GM12865 (cell line): ENCODE results near the gene CDH13.

Source experiments
- DNase-seq: peaks from one replicate; pipeline ENCODE4 v3.0.0; 2010; ENCODE audit warnings: low read depth
- H3K4me3 ChIP-seq: 2 replicates; pipeline ENCODE4 v1.5.1; 2011; ENCODE audit warnings: mild to moderate bottlenecking, low read depth, low read length, control low read depth
- CTCF ChIP-seq: IDR thresholded peaks from 2 replicates; pipeline ENCODE4 v1.5.1; 2011; ENCODE audit warnings: low read length, control low read depth, low read depth, inconsistent platforms; ENCODE audit not compliant: insufficient read depth; ENCODE audit errors: missing control alignments

The CDH13 gene

GRCh38 chr16:83830769-83831455 lies 1204.1 kb downstream of the CDH13 start:
- TF ChIP-seq CTCF = no peak
- DNase-seq = no peak
- no peak overlapping the region for H3K4me3 ChIP-seq

GRCh38 chr16:83831456-83831987 lies 1204.8 kb downstream of the CDH13 start:
- no peak overlapping the region for H3K4me3 ChIP-seq
- no peak for TF ChIP-seq CTCF
- no peak for DNase-seq

GRCh38 chr16:83833921-83834320 lies 1207.2 kb downstream of the CDH13 start:
- TF ChIP-seq CTCF = no peak
- no peak overlapping the region for H3K4me3 ChIP-seq
- no peak for DNase-seq

GRCh38 chr16:83835586-83836566 lies 1209.1 kb downstream of the CDH13 start:
- no peak overlapping the region for H3K4me3 ChIP-seq
- peak; percentile 9 for DNase-seq
- no peak for TF ChIP-seq CTCF

- H3K4me3 ChIP-seq = no peak overlapping the region
- no peak for TF ChIP-seq CTCF
- DNase-seq = no peak
Measured at GRCh38 chr16:83837566-83837965, 1210.8 kb downstream of the CDH13 start.

- no peak for TF ChIP-seq CTCF
- no peak overlapping the region for H3K4me3 ChIP-seq
- no peak for DNase-seq
Measured at GRCh38 chr16:83838151-83838550, 1211.4 kb downstream of the CDH13 start.
